Measurements from ENCODE around the gene RNASE11.

DNA sequence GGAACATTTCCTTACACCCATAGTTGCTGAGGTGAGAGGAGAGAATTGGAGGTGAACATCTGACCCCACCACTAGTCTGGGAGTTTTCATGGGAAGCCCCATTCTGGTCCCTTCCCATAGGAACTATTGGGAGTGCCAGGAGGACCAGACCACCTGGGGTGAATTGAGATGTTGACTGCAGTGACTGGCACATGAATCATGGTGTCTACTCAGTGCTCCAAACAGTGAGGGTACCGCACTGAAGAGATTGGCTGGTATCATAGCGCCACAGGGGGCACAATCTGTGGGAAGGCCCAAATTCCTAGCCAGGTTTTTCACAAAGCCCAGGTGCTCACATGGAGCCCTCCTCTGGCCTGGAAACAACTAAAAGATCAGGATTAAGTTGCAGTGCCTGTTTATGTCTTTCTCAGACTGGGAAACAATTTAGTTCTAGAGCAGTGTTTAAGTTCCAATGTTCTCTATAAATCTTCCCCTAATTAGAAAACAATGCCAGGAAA is 23.3 kb downstream of the RNASE11 start:
- TF ChIP-seq, protein P1, sequence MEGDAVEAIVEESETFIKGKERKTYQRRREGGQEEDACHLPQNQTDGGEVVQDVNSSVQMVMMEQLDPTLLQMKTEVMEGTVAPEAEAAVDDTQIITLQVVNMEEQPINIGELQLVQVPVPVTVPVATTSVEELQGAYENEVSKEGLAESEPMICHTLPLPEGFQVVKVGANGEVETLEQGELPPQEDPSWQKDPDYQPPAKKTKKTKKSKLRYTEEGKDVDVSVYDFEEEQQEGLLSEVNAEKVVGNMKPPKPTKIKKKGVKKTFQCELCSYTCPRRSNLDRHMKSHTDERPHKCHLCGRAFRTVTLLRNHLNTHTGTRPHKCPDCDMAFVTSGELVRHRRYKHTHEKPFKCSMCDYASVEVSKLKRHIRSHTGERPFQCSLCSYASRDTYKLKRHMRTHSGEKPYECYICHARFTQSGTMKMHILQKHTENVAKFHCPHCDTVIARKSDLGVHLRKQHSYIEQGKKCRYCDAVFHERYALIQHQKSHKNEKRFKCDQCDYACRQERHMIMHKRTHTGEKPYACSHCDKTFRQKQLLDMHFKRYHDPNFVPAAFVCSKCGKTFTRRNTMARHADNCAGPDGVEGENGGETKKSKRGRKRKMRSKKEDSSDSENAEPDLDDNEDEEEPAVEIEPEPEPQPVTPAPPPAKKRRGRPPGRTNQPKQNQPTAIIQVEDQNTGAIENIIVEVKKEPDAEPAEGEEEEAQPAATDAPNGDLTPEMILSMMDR (IDR thresholded peaks at IDR 0.05; ENCODE audit: low read depth, low read length, poor library complexity, severe bottlenecking): no peak
- no peak for TF ChIP-seq EZH2phosphoT487 (IDR thresholded peaks at IDR 0.05; ENCODE audit: borderline replicate concordance, low read length)
